B cell (primary cell): ENCODE measurements around the gene TOR1A. TPM values are rescaled to one million over a fixed set of nuclear protein-coding genes. Genes with fewer than 3 reads are reported as not detected.
A peak's percentile ranks its signal among the peaks of the same experiment; 100 is the strongest.

Experiments
- ATAC-seq: fragments of 200-7000 bp; cut with Tn5 transposase; one replicate; pipeline ENCODE4 v1.10.0; 2021; ENCODE audit warnings: low read depth, mild to moderate bottlenecking, moderate number of reproducible peaks, moderate library complexity
- CTCF ChIA-PET: fragments of 350-600 bp; sonication (Branson Sonifier 250); formaldehyde crosslinking; loops from one replicate; lab custom pipeline; 2021; ENCODE audit warnings: antibody characterized with exemption, inconsistent platforms; lab: Charles Lee
- POLR2A ChIA-PET: fragments of 350-600 bp; sonication (Branson Sonifier 250); formaldehyde crosslinking; loops from one replicate; lab custom pipeline; 2021; ENCODE audit warnings: antibody characterized with exemption; lab: Charles Lee
- DNase-seq: peaks from one replicate; pipeline ENCODE4 v3.0.0; 2013
- H2AFZ ChIP-seq: 2 replicates; pipeline ENCODE4 v1.6.1; 2012; ENCODE audit warnings: mild to moderate bottlenecking, low read depth, low read length; ENCODE audit not compliant: insufficient read depth, poor library complexity, severe bottlenecking
- H3K27ac ChIP-seq, 2 donors: 1 replicate in 1 of 2; 2 replicates in 1 of 2; pipeline ENCODE4 v1.5.1; 2012 to 2013; ENCODE audit warnings: low read length in 2 of 2, mild to moderate bottlenecking in 2 of 2, moderate library complexity in 1 of 2
- H3K27me3 ChIP-seq, 4 experiments: fragments of 200-600 bp in 1 of 4; sonication (generic) in 1 of 4; replicated peaks in 1 of 4; 1 replicate in 2 of 4; 2 replicates in 2 of 4; pipeline versions ENCODE4 v1.6.1 to v1.7.0; 2013 to 2016; ENCODE audit warnings: low read length in 3 of 4, mild to moderate bottlenecking in 2 of 4, mixed read lengths in 1 of 4, moderate library complexity in 1 of 4; ENCODE audit not compliant: insufficient read depth in 4 of 4, control insufficient read depth in 3 of 4; ENCODE audit errors: control extremely low read depth in 1 of 4
- H3K36me3 ChIP-seq, 2 experiments: replicated peaks in 1 of 2; 1 replicate in 1 of 2; 2 replicates in 1 of 2; pipeline versions ENCODE4 v1.6.1 to v1.7.1; 2013; ENCODE audit warnings: low read length in 1 of 2; ENCODE audit not compliant: insufficient read depth in 2 of 2, control insufficient read depth in 1 of 2; ENCODE audit errors: control extremely low read depth in 1 of 2, extremely low read depth in 1 of 2
- H3K4me1 ChIP-seq, 2 donors: fragments of 200-600 bp in 1 of 2; sonication (generic) in 1 of 2; 1 replicate in 1 of 2; 2 replicates in 1 of 2; pipeline versions ENCODE4 v1.5.1 to v1.6.1; 2013 to 2017; ENCODE audit warnings: low read length in 2 of 2; ENCODE audit not compliant: control insufficient read depth in 2 of 2, insufficient read depth in 2 of 2
- H3K4me2 ChIP-seq: replicated peaks from 2 replicates; pipeline ENCODE3; 2012; ENCODE audit warnings: mild to moderate bottlenecking, low read depth, low read length; ENCODE audit not compliant: poor library complexity, severe bottlenecking
- H3K4me3 ChIP-seq, 5 experiments: fragments of 200-600 bp in 1 of 5; sonication (generic) in 1 of 5; 1 replicate in 3 of 5; 2 replicates in 2 of 5; pipeline versions ENCODE4 v1.5.1 to v1.7.0; 2011 to 2016; ENCODE audit warnings: low read length in 4 of 5, mild to moderate bottlenecking in 4 of 5, low read depth in 2 of 5, control low read depth in 1 of 5, moderate library complexity in 1 of 5; ENCODE audit not compliant: insufficient read depth in 1 of 5; ENCODE audit errors: control extremely low read depth in 1 of 5, extremely low read depth in 1 of 5
- H3K79me2 ChIP-seq: fragments of 200-600 bp; sonication (generic); one replicate; pipeline ENCODE4 v1.6.0; 2016; ENCODE audit warnings: low read length; ENCODE audit not compliant: control insufficient read depth, insufficient read depth
- H3K9ac ChIP-seq: fragments of 200-600 bp; sonication (generic); 2 replicates; pipeline ENCODE4 v1.6.1; 2017; ENCODE audit warnings: mild to moderate bottlenecking, low read length, moderate library complexity
- H3K9me3 ChIP-seq, 3 donors: one replicate each; pipeline versions ENCODE4 v1.6.1 to v1.7.1; 2013; ENCODE audit warnings: low read length in 2 of 3; ENCODE audit not compliant: control insufficient read depth in 2 of 3, insufficient read depth in 1 of 3; ENCODE audit errors: control extremely low read depth in 1 of 3
- H4K20me1 ChIP-seq: 2 replicates; pipeline ENCODE4 v1.6.0; 2012; ENCODE audit warnings: mild to moderate bottlenecking, low read length; ENCODE audit not compliant: insufficient read depth, control insufficient read depth, poor library complexity, severe bottlenecking
- H3K27ac Mint-ChIP-seq: one replicate; pipeline ENCODE4 v1.8.0; 2021; ENCODE audit warnings: mixed read lengths
- H3K27me3 Mint-ChIP-seq: one replicate; pipeline ENCODE4 v1.8.0; 2021; ENCODE audit warnings: mixed read lengths
- H3K4me1 Mint-ChIP-seq: one replicate; pipeline ENCODE4 v1.8.0; 2021; ENCODE audit warnings: mixed read lengths
- H3K4me3 Mint-ChIP-seq: one replicate; pipeline ENCODE4 v1.8.0; 2021; ENCODE audit warnings: mixed read lengths
- H3K9me3 Mint-ChIP-seq: one replicate; pipeline ENCODE4 v1.8.0; 2022; ENCODE audit warnings: mixed read lengths; ENCODE audit not compliant: insufficient read depth
- EZH2 ChIP-seq: IDR thresholded peaks from 2 replicates; pipeline ENCODE4 v1.6.1; 2012; ENCODE audit warnings: borderline replicate concordance, low read depth, mild to moderate bottlenecking, moderate library complexity, low read length; ENCODE audit not compliant: insufficient read depth, poor library complexity, severe bottlenecking
- WGBS: methylation state at CpG from one replicate; pipeline ENCODE4 v1.1.5; 2013; ENCODE audit warnings: missing lambda C conversion rate; ENCODE audit not compliant: insufficient coverage; 5-methylcytosine and 5-hydroxymethylcytosine counted together
- intact Hi-C: fragments of 100-400 bp; cut with micrococcal nuclease; formaldehyde crosslinking; loops from one replicate; pipeline ENCODE4 v1.10.0; 2022
- polyA plus RNA-seq: library from polyadenylated mRNA; depleted of rRNA; stranded (reverse); fragments of >200 nt; gene quantifications from 2 replicates; pipeline ENCODE4 v1.2.3, GENCODE V29; 2012
- total RNA-seq, 2 donors: library from RNA; stranded (reverse); fragments of 120-200 nt in 1 of 2; gene quantifications; 1 replicate in 1 of 2; 2 replicates in 1 of 2; pipeline versions ENCODE4 v1.2.3 to v1.2.4, GENCODE V29; 2013 to 2022
- TF ChIP-seq, protein P1 (sequence below): fragments of 200-600 bp; IDR thresholded peaks from one replicate; pipeline ENCODE4 v1.8.0; 2022; ENCODE audit warnings: antibody characterized with exemption, mild to moderate bottlenecking

The TOR1A gene
- total and polyA plus RNA-seq, 2 donors (not counting 1 experiment from before 2014, with no cell fraction given) = 28.6 to 30.3 TPM

DNA sequence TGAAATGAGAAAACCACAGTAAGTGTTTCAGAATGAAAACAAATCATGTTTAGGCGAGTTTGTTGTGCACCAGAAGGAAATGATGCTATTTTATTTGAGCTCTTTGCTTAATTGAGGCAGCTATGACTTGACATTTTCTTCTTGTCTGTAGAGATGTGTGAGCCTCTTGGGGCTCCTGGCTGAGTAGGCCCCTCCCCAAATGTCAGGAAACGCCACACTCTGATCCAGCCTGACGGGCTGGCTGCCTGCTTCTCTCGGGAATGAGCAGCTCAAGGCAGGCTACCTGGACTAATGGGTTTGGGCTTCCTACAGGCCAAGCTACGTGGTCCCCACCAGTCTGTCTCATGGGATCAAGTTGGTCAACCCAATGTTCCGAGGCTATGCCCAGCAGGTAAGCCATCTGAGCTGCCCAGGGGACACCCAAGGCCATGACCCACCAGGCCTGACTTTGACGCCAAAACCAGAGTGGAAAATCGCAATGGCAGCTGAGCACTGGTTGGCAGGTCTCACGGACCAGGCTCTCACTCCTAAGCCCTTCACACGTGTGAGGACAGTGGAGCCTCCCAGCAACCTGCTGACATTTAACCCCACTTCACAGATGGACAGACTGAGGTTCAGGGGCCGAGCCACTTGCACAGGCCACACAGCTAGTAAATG is 41.2 kb upstream of the TOR1A start:
- ChIA-PET CTCF (no interaction called here), POLR2A (no interaction called here)
- peaks cover 8 to 12% of the 10 kb centered on the region in 2 donors for H3K4me1 ChIP-seq
- H3K4me2 ChIP-seq = no peak overlapping the region
- H3K27ac ChIP-seq = no peak overlapping the region
- 56% methylated on average over 11 of the region's 11 CpGs for WGBS
- peak overlapping the region; percentile 71 for H3K27ac Mint-ChIP-seq
- no peaks in the 10 kb centered on the region for H3K27me3 ChIP-seq
- ATAC-seq (no peak), DNase-seq (no peak)
- H3K9me3 Mint-ChIP-seq = no peaks in the 10 kb centered on the region
- H2AFZ ChIP-seq = no peak overlapping the region
- TF ChIP-seq EZH2 = no peak
- TF ChIP-seq, protein P1, sequence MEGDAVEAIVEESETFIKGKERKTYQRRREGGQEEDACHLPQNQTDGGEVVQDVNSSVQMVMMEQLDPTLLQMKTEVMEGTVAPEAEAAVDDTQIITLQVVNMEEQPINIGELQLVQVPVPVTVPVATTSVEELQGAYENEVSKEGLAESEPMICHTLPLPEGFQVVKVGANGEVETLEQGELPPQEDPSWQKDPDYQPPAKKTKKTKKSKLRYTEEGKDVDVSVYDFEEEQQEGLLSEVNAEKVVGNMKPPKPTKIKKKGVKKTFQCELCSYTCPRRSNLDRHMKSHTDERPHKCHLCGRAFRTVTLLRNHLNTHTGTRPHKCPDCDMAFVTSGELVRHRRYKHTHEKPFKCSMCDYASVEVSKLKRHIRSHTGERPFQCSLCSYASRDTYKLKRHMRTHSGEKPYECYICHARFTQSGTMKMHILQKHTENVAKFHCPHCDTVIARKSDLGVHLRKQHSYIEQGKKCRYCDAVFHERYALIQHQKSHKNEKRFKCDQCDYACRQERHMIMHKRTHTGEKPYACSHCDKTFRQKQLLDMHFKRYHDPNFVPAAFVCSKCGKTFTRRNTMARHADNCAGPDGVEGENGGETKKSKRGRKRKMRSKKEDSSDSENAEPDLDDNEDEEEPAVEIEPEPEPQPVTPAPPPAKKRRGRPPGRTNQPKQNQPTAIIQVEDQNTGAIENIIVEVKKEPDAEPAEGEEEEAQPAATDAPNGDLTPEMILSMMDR = no peak
- peaks cover 8 to 41% of the 10 kb centered on the region in 2 experiments for H3K36me3 ChIP-seq
- no peaks in the 10 kb centered on the region for H3K27me3 Mint-ChIP-seq
- no peak overlapping the region for H3K4me3 Mint-ChIP-seq
- H3K79me2 ChIP-seq = no peaks in the 10 kb centered on the region
- peaks cover 11% of the 10 kb centered on the region for H3K4me1 Mint-ChIP-seq
- no peak overlapping the region for H3K4me3 ChIP-seq
- no peaks in the 10 kb centered on the region for H3K9me3 ChIP-seq
- no peak overlapping the region for H3K9ac ChIP-seq
- H4K20me1 ChIP-seq = no peaks in the 10 kb centered on the region
- intact Hi-C loops = no loop called here

DNA sequence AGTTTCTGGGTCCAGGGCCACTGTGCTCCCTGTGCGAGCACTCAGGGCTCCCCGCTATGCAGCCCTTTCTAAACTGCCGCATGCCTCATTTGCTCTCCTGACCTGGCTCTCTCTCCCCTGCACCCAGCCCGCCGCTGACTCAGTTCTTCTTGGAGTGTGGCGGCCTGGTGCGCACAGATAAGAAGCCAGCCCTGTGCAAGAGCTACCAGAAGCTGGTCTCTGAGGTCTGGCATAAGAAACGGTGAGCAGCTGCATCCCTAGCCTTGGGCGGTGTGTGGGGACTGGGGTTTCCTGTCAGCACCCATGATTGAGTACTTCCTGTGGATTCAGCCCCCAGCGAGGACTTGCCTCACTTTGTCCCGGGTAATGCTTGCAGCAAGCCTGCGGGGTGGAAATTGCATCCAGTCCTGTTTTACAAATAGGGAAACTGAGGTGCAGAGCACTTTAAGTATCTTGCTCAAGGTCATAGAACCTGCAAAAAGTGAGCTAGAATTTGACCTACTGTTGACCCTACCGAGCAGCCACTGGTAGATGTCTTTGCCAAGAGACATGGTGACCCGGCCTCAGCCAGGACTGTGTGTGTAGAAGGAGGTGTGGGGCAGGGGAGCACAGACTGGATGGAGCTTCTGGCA is 39.2 kb upstream of the TOR1A start:
- H3K4me1 Mint-ChIP-seq = peaks cover 8% of the 10 kb centered on the region
- H3K4me2 ChIP-seq = no peak overlapping the region
- no peaks in the 10 kb centered on the region for H3K9me3 Mint-ChIP-seq
- no peaks in the 10 kb centered on the region for H3K4me1 ChIP-seq
- DNase-seq = no peak
- no peaks in the 10 kb centered on the region for H3K27me3 Mint-ChIP-seq
- H3K9ac ChIP-seq = no peak overlapping the region
- no peak overlapping the region for H3K4me3 Mint-ChIP-seq
- no peak overlapping the region for H3K27ac ChIP-seq
- H3K27ac Mint-ChIP-seq = peak overlapping the region; percentile 10
- peaks cover 8 to 41% of the 10 kb centered on the region in 2 experiments for H3K36me3 ChIP-seq
- no peaks in the 10 kb centered on the region for H4K20me1 ChIP-seq
- no peaks in the 10 kb centered on the region for H3K79me2 ChIP-seq
- POLR2A ChIA-PET = no interaction called here
- no peak for TF ChIP-seq EZH2
- TF ChIP-seq, protein P1 = no peak
- no peak for ATAC-seq
- CTCF ChIA-PET = interaction anchor here (0.6 kb wide), 1 partner anchor 130 kb away, joined by 3 read pairs; no protein-coding TSS in a partner anchor
- no peak overlapping the region for H3K4me3 ChIP-seq
- H3K9me3 ChIP-seq = no peaks in the 10 kb centered on the region
- no peak overlapping the region for H2AFZ ChIP-seq
- intact Hi-C loops = no loop called here
- no peaks in the 10 kb centered on the region for H3K27me3 ChIP-seq
- WGBS = 19% methylated on average over 12 of the region's 14 CpGs
